HG03558 (cell line): ENCODE results near the gene HECW1.

ENCODE experiments used
- ATAC-seq: cut with Tn5 transposase; IDR thresholded peaks from one replicate; pipeline ENCODE4 v1.9.1; 2021; ENCODE audit warnings: moderate number of reproducible peaks; ENCODE audit not compliant: unreplicated experiment; ENCODE audit errors: extremely low read depth

Gene HECW1

GRCh38 chr7:43141091-43141490, 28.6 kb downstream of the HECW1 start:
- ATAC-seq = no peak

- ATAC-seq = no peak
These were observed 30.3 kb downstream of the HECW1 start for GRCh38 chr7:43142703-43143102.

- no peak for ATAC-seq
These were observed 31.6 kb downstream of the HECW1 start for GRCh38 chr7:43143918-43144589.

GRCh38 chr7:43148161-43148731, 35.8 kb downstream of the HECW1 start:
- no peak for ATAC-seq

- no peak for ATAC-seq
These were observed 38.6 kb downstream of the HECW1 start for GRCh38 chr7:43151076-43151475.

GRCh38 chr7:43152696-43153095, 40.2 kb downstream of the HECW1 start:
- ATAC-seq = no peak

GRCh38 chr7:43155636-43156035, 43.2 kb downstream of the HECW1 start:
- ATAC-seq = no peak

GRCh38 chr7:43163885-43164284, 51.4 kb downstream of the HECW1 start:
- ATAC-seq = no peak

- ATAC-seq = peak; percentile 97
These were observed 52.3 kb downstream of the HECW1 start for GRCh38 chr7:43164757-43165156.

GRCh38 chr7:43166686-43167085, 54.2 kb downstream of the HECW1 start:
- ATAC-seq = no peak

- ATAC-seq = no peak
These were observed 56.6 kb downstream of the HECW1 start for GRCh38 chr7:43169076-43169475.

- no peak for ATAC-seq
These were observed 58.1 kb downstream of the HECW1 start for GRCh38 chr7:43170571-43170970.

- ATAC-seq = no peak
These were observed 63.2 kb downstream of the HECW1 start for GRCh38 chr7:43175570-43176200.

GRCh38 chr7:43179393-43179792, 66.9 kb downstream of the HECW1 start:
- no peak for ATAC-seq

- no peak for ATAC-seq
These were observed 80.5 kb downstream of the HECW1 start for GRCh38 chr7:43192806-43193460.

GRCh38 chr7:43193893-43194292, 81.4 kb downstream of the HECW1 start:
- ATAC-seq = no peak

- no peak for ATAC-seq
These were observed 82.8 kb downstream of the HECW1 start for GRCh38 chr7:43195256-43195655.

GRCh38 chr7:43195768-43196167, 83.3 kb downstream of the HECW1 start:
- ATAC-seq = no peak

GRCh38 chr7:43196379-43196778, 83.9 kb downstream of the HECW1 start:
- no peak for ATAC-seq

GRCh38 chr7:43198016-43198415, 85.6 kb downstream of the HECW1 start:
- no peak for ATAC-seq

GRCh38 chr7:43198599-43199090, 86.2 kb downstream of the HECW1 start:
- ATAC-seq = no peak
